Thyroid gland (tissue), 4 donors: Measurements from ENCODE around the gene BIVM. TPM values are rescaled to one million over a fixed set of nuclear protein-coding genes. Genes with fewer than 3 reads are reported as not detected.
"Not testable (repeated sequence)": the region's sequence is repeated elsewhere in the genome, so short reads cannot be mapped to it uniquely, and the experiment has no call there.

Experiments
- DNase-seq, 2 donors: peaks; one replicate each; pipeline ENCODE4 v3.0.0-alpha.2; 2019
- H3K27ac ChIP-seq, 3 donors: fragments of 200-600 bp; sonication (generic); 1 replicate in 2 of 3; 2 replicates in 1 of 3; pipeline ENCODE4 v1.5.1; 2016 to 2019; ENCODE audit warnings: mild to moderate bottlenecking in 1 of 3, moderate library complexity in 1 of 3
- H3K27me3 ChIP-seq: fragments of 200-600 bp; sonication (generic); one replicate; pipeline ENCODE4 v1.5.1; 2019
- H3K36me3 ChIP-seq, 2 donors: fragments of 200-600 bp; sonication (generic); one replicate each; pipeline ENCODE4 v1.5.1; 2016 to 2019
- H3K4me1 ChIP-seq, 2 donors: fragments of 200-600 bp; sonication (generic); one replicate each; pipeline ENCODE4 v1.5.1; 2017 to 2019
- H3K4me3 ChIP-seq, 3 donors: fragments of 200-600 bp; sonication (generic); replicated peaks in 1 of 3; 1 replicate in 2 of 3; 2 replicates in 1 of 3; pipeline ENCODE4 v1.5.1; 2016; ENCODE audit warnings: mild to moderate bottlenecking in 1 of 3
- H3K9me3 ChIP-seq: fragments of 200-600 bp; sonication (generic); one replicate; pipeline ENCODE4 v1.5.1; 2017
- CTCF ChIP-seq, 6 experiments: fragments of 200-600 bp in 3 of 6; fragments of 450-650 bp in 3 of 6; sonication (generic) in 3 of 6; IDR thresholded peaks; one replicate each; pipeline ENCODE4 v1.5.1; 2016 to 2019; ENCODE audit warnings: antibody characterized with exemption in 6 of 6, mild to moderate bottlenecking in 2 of 6, inconsistent platforms in 1 of 6, moderate library complexity in 1 of 6
- POLR2A ChIP-seq, 2 donors: fragments of 450-650 bp; IDR thresholded peaks; one replicate each; pipeline ENCODE4 v1.6.1; 2017; ENCODE audit warnings: antibody characterized with exemption in 2 of 2, mild to moderate bottlenecking in 2 of 2, moderate library complexity in 1 of 2
- WGBS, 2 donors: methylation state at CpG; one replicate each; pipeline ENCODE4 v1.1.5; 2017; 5-methylcytosine and 5-hydroxymethylcytosine counted together
- intact Hi-C: fragments of 100-400 bp; cut with DNase I; formaldehyde crosslinking; loops from one replicate; pipeline ENCODE4 v1.15.1; 2023
- total RNA-seq, 4 donors: library from RNA; depleted of rRNA; stranded (reverse); fragments of >200 nt; gene quantifications; one replicate each; pipeline ENCODE4 v1.2.3, GENCODE V29; 2016

The BIVM gene
- total RNA-seq, 4 donors from 2014 or later = 16.5 to 27.2 (median 25.5) TPM

- H3K36me3 ChIP-seq = no peaks in the 10 kb centered on the region
- peaks cover 0 to 10% of the 10 kb centered on the region in 2 donors for H3K4me1 ChIP-seq
- intact Hi-C loops = no loop called here
- H3K9me3 ChIP-seq = no peaks in the 10 kb centered on the region
- H3K27ac ChIP-seq = no peak overlapping the region
- no peak overlapping the region for H3K4me3 ChIP-seq
- no peak for TF ChIP-seq CTCF (IDR thresholded peaks at IDR 0.05)
- no peak for TF ChIP-seq POLR2A (IDR thresholded peaks at IDR 0.05)
- no peak for DNase-seq
- 79 to 93% methylated on average over 2 of the region's 2 CpGs for WGBS, 2 donors
- H3K27me3 ChIP-seq = no peaks in the 10 kb centered on the region
These were observed 22.6 kb upstream of the BIVM start for GRCh38 chr13:102776271-102776670.

GRCh38 chr13:102777736-102778135 is 21.2 kb upstream of the BIVM start:
- H3K9me3 ChIP-seq = no peaks in the 10 kb centered on the region
- peaks cover 0 to 5% of the 10 kb centered on the region in 2 donors for H3K4me1 ChIP-seq
- 85% methylated on average over 3 of the region's 3 CpGs for WGBS, 2 donors
- no peak overlapping the region for H3K4me3 ChIP-seq
- H3K27ac ChIP-seq = no peak overlapping the region
- H3K36me3 ChIP-seq = no peaks in the 10 kb centered on the region
- no peak for DNase-seq
- no peak for TF ChIP-seq CTCF (IDR thresholded peaks at IDR 0.05)
- intact Hi-C loops = no loop called here
- no peaks in the 10 kb centered on the region for H3K27me3 ChIP-seq

GRCh38 chr13:102779436-102780159 is 19.3 kb upstream of the BIVM start:
- no peak for DNase-seq
- WGBS, 2 donors = 78 to 81% methylated on average over 5 of the region's 5 CpGs
- Histone ChIP-seq H3K27ac (no peak overlapping the region), H3K4me1 (no peaks in the 10 kb centered on the region), H3K9me3 (no peaks in the 10 kb centered on the region), H3K4me3 (no peak overlapping the region), H3K36me3 (no peaks in the 10 kb centered on the region), H3K27me3 (no peaks in the 10 kb centered on the region)
- no peak for TF ChIP-seq CTCF (IDR thresholded peaks at IDR 0.05)
- no peak for TF ChIP-seq POLR2A (IDR thresholded peaks at IDR 0.05)
- intact Hi-C loops = no loop called here

- WGBS, 2 donors = 86 to 94% methylated on average over 4 of the region's 4 CpGs
- intact Hi-C loops = not testable (repeated sequence)
These were observed 18.3 kb upstream of the BIVM start for GRCh38 chr13:102780656-102781055.

GRCh38 chr13:102781591-102781990 is 17.3 kb upstream of the BIVM start:
- Histone ChIP-seq H3K27me3 (no peaks in the 10 kb centered on the region), H3K4me1 (no peaks in the 10 kb centered on the region), H3K36me3 (no peaks in the 10 kb centered on the region), H3K4me3 (no peak overlapping the region), H3K27ac (no peak overlapping the region), H3K9me3 (no peaks in the 10 kb centered on the region)
- no peak for DNase-seq
- WGBS, 2 donors = 91 to 100% methylated on average over 1 of the region's 1 CpG
- intact Hi-C loops = no loop called here
- no peak for TF ChIP-seq POLR2A (IDR thresholded peaks at IDR 0.05)
- TF ChIP-seq CTCF (IDR thresholded peaks at IDR 0.05) = no peak

More at GRCh38 chr13:102780656-102781055, 18.3 kb upstream of the BIVM start:
- H3K27me3 ChIP-seq, H3K36me3 ChIP-seq, DNase-seq, H3K9me3 ChIP-seq, H3K4me3 ChIP-seq, H3K4me1 ChIP-seq, H3K27ac ChIP-seq: not testable (repeated sequence)
